ACC112 (cell line): ENCODE results near the gene UBE3B.
A peak's percentile ranks its signal among the peaks of the same experiment; 100 is the strongest.

Experiments
- H2AFZ ChIP-seq: fragments of 200-600 bp; sonication (generic); one replicate; pipeline ENCODE4 v1.6.0; 2017; ENCODE audit warnings: antibody characterized with exemption, low read length; ENCODE audit not compliant: unreplicated experiment
- H3K27ac ChIP-seq: fragments of 200-600 bp; sonication (generic); 2 replicates; pipeline ENCODE4 v1.5.1; 2014; ENCODE audit warnings: low read depth, mild to moderate bottlenecking, antibody characterized with exemption, low read length, moderate library complexity
- H3K27me3 ChIP-seq: fragments of 200-600 bp; sonication (generic); 2 replicates; pipeline ENCODE4 v1.6.1; 2014; ENCODE audit warnings: mild to moderate bottlenecking, antibody characterized with exemption, low read length, moderate library complexity, mixed read lengths; ENCODE audit not compliant: insufficient read depth
- H3K36me3 ChIP-seq: fragments of 200-600 bp; sonication (generic); 2 replicates; pipeline ENCODE4 v1.6.1; 2016; ENCODE audit warnings: mild to moderate bottlenecking, antibody characterized with exemption, low read length, moderate library complexity, mixed read lengths; ENCODE audit not compliant: insufficient read depth
- H3K4me1 ChIP-seq: fragments of 200-600 bp; sonication (generic); one replicate; pipeline ENCODE4 v1.6.1; 2016; ENCODE audit warnings: low read length, mixed read lengths; ENCODE audit not compliant: insufficient read depth, unreplicated experiment, control insufficient read depth
- H3K4me3 ChIP-seq: fragments of 200-600 bp; sonication (generic); 2 replicates; pipeline ENCODE4 v1.5.1; 2014; ENCODE audit warnings: mild to moderate bottlenecking, low read depth, low read length
- H3K79me2 ChIP-seq: fragments of 200-600 bp; sonication (generic); one replicate; pipeline ENCODE4 v1.6.0; 2016; ENCODE audit warnings: low read length; ENCODE audit not compliant: control insufficient read depth, unreplicated experiment, insufficient read depth

UBE3B gene

GRCh38 chr12:109540526-109541412 is 63.3 kb downstream of the UBE3B start:
- Histone ChIP-seq H3K27me3 (no peaks in the 10 kb centered on the region), H3K27ac (no peak overlapping the region), H3K79me2 (no peaks in the 10 kb centered on the region), H2AFZ (no peak overlapping the region), H3K4me3 (no peak overlapping the region), H3K36me3 (no peaks in the 10 kb centered on the region), H3K4me1 (peaks cover 36% of the 10 kb centered on the region)

DNA sequence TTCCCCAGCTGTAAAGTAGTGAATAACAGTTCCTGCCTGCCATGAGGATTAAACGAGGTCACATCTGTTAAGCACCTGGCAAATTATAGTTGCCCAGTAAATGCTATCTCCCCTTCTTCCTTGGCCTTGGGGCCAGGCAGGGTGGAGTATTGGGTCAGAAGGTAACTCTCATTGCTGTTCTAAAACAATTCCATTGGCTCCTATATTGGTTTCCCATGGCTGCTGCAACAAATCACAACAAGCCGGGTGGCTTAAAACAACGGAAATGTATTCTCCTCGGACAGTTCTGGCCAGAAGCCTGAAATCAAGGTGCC is 63.9 kb downstream of the UBE3B start:
- peaks cover 37% of the 10 kb centered on the region for H3K4me1 ChIP-seq
- H3K36me3 ChIP-seq, result no peaks in the 10 kb centered on the region
- no peak overlapping the region for H3K4me3 ChIP-seq
- no peaks in the 10 kb centered on the region for H3K27me3 ChIP-seq
- no peak overlapping the region for H2AFZ ChIP-seq
- no peaks in the 10 kb centered on the region for H3K79me2 ChIP-seq
- no peak overlapping the region for H3K27ac ChIP-seq

GRCh38 chr12:109542014-109542413 is 64.6 kb downstream of the UBE3B start:
- no peaks in the 10 kb centered on the region for H3K36me3 ChIP-seq
- no peak overlapping the region for H2AFZ ChIP-seq
- H3K27me3 ChIP-seq, result no peaks in the 10 kb centered on the region
- no peak overlapping the region for H3K27ac ChIP-seq
- no peaks in the 10 kb centered on the region for H3K79me2 ChIP-seq
- H3K4me1 ChIP-seq, result peaks cover 37% of the 10 kb centered on the region
- no peak overlapping the region for H3K4me3 ChIP-seq

GRCh38 chr12:109542876-109543275 is 65.4 kb downstream of the UBE3B start:
- no peaks in the 10 kb centered on the region for H3K27me3 ChIP-seq
- H3K27ac ChIP-seq, result no peak overlapping the region
- no peak overlapping the region for H3K4me3 ChIP-seq

GRCh38 chr12:109544955-109545531 is 67.6 kb downstream of the UBE3B start:
- no peaks in the 10 kb centered on the region for H3K36me3 ChIP-seq
- peak overlapping the region; percentile 35 for H3K27ac ChIP-seq
- H3K4me3 ChIP-seq, result no peak overlapping the region
- H3K27me3 ChIP-seq, result peaks cover 14% of the 10 kb centered on the region
- H3K4me1 ChIP-seq, result peaks cover 17% of the 10 kb centered on the region
- H2AFZ ChIP-seq, result no peak overlapping the region
- no peaks in the 10 kb centered on the region for H3K79me2 ChIP-seq

More at GRCh38 chr12:109542876-109543275, 65.4 kb downstream of the UBE3B start:
- H3K4me1 ChIP-seq, result peaks cover 37% of the 10 kb centered on the region
- H3K36me3 ChIP-seq, result no peaks in the 10 kb centered on the region
- no peaks in the 10 kb centered on the region for H3K79me2 ChIP-seq
- no peak overlapping the region for H2AFZ ChIP-seq

DNA sequence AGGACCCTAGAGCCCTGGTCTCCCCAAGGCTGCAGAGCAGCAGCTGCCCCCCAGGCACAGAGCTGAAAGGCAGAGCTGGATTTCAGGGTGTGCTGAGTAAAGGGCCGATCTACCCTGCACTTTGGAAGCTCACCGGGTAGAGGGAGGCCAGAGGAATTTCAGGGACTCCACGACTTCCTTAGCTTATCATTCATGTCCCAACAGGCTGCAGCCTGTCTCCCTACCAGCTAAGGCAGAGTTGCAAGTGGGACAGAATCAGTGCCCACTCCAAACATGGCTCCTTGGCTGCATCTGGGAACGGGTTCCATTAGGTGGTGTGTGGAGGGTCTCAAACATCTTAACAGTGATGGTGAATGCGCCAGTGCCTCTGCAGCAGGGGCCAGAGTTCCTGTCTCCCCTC is 68.4 kb downstream of the UBE3B start:
- peaks cover 16% of the 10 kb centered on the region for H3K4me1 ChIP-seq
- no peak overlapping the region for H3K27ac ChIP-seq
- H2AFZ ChIP-seq, result no peak overlapping the region

GRCh38 chr12:109547286-109547685 is 69.9 kb downstream of the UBE3B start:
- Histone ChIP-seq H3K27me3 (peaks cover 16% of the 10 kb centered on the region), H3K27ac (no peak overlapping the region), H3K79me2 (no peaks in the 10 kb centered on the region), H3K4me1 (peaks cover 16% of the 10 kb centered on the region), H3K36me3 (no peaks in the 10 kb centered on the region), H3K4me3 (no peak overlapping the region), H2AFZ (no peak overlapping the region)

More for the DNA sequence above, 68.4 kb downstream of the UBE3B start:
- no peak overlapping the region for H3K4me3 ChIP-seq
- no peaks in the 10 kb centered on the region for H3K36me3 ChIP-seq
- H3K27me3 ChIP-seq, result peaks cover 16% of the 10 kb centered on the region
- no peaks in the 10 kb centered on the region for H3K79me2 ChIP-seq

DNA sequence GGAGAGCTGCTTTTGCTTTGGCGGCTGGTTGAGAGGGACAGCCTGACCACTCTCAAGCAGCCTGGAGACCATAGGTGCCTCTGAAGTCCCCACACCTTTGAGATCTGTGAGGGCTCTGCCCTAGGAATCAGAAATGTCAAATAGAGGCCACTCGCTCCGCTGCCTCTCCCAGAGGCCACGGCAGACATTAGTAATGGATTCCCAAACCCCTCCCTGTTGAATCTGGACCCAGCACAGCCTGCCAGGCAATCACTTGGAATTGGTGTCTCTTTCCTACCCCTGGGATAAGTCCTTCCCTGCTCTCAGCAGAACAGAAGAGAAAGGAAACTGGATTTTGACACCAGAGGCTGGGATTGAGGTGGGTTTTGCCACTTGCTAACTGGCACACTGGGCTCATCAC is 70.8 kb downstream of the UBE3B start:
- Histone ChIP-seq H3K27me3 (peaks cover 20% of the 10 kb centered on the region), H3K27ac (no peak overlapping the region), H2AFZ (no peak overlapping the region), H3K4me1 (peaks cover 16% of the 10 kb centered on the region), H3K4me3 (no peak overlapping the region), H3K79me2 (no peaks in the 10 kb centered on the region), H3K36me3 (no peaks in the 10 kb centered on the region)

DNA sequence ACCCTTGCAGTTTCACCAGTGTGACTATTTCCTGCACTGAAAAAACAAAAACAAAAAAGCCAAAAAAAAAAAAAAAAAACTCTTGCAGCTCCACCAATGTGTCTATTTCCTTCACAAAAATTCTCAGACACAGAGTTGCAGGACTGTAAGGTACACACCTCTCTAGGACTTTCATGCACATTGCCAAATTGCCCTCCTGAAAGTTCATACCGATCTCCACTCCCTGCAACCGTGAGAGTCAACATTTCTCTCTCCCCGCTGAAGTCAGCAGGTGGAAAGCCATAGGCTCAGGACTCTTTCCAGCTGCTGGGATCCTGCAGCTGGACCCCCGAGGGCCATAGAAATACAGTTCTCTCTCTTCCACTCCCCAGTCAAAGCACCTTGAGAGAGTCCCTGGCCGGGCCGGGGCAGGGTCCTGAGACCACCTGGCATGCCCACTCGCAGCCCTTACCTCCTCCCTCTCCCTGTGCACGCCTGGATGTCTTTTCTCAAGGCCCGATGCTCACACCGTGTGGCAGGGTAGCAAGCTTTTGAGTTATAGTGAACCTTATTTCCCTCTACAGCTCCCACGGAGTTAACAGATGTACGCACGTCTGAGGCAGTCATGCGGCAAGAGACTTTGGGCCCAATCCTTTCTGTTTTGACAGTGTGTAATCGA is 72.3 kb downstream of the UBE3B start:
- no peaks in the 10 kb centered on the region for H3K36me3 ChIP-seq
- no peak overlapping the region for H3K27ac ChIP-seq
- peaks cover 12% of the 10 kb centered on the region for H3K4me1 ChIP-seq
- no peak overlapping the region for H3K4me3 ChIP-seq
- no peaks in the 10 kb centered on the region for H3K79me2 ChIP-seq
- H2AFZ ChIP-seq, result no peak overlapping the region
- peaks cover 33% of the 10 kb centered on the region for H3K27me3 ChIP-seq

- no peaks in the 10 kb centered on the region for H3K36me3 ChIP-seq
- peaks cover 6% of the 10 kb centered on the region for H3K4me1 ChIP-seq
- peaks cover 33% of the 10 kb centered on the region for H3K27me3 ChIP-seq
- no peak overlapping the region for H2AFZ ChIP-seq
- H3K27ac ChIP-seq, result no peak overlapping the region
- no peaks in the 10 kb centered on the region for H3K79me2 ChIP-seq
- no peak overlapping the region for H3K4me3 ChIP-seq
These were observed 72.8 kb downstream of the UBE3B start for GRCh38 chr12:109550281-109550680.
